ENCODE data around the gene SDHA. TPM values are rescaled to one million over a fixed set of nuclear protein-coding genes. Genes with fewer than 3 reads are reported as not detected.
A peak's percentile ranks its signal among the peaks of the same experiment; 100 is the strongest.

Gene SDHA
- total and polyA plus RNA-seq, 10 of the 15 experiments (the other 5 are each of a cell fraction or from before 2014, with no cell fraction given): 63.3 to 205 (median 104) TPM

DNA sequence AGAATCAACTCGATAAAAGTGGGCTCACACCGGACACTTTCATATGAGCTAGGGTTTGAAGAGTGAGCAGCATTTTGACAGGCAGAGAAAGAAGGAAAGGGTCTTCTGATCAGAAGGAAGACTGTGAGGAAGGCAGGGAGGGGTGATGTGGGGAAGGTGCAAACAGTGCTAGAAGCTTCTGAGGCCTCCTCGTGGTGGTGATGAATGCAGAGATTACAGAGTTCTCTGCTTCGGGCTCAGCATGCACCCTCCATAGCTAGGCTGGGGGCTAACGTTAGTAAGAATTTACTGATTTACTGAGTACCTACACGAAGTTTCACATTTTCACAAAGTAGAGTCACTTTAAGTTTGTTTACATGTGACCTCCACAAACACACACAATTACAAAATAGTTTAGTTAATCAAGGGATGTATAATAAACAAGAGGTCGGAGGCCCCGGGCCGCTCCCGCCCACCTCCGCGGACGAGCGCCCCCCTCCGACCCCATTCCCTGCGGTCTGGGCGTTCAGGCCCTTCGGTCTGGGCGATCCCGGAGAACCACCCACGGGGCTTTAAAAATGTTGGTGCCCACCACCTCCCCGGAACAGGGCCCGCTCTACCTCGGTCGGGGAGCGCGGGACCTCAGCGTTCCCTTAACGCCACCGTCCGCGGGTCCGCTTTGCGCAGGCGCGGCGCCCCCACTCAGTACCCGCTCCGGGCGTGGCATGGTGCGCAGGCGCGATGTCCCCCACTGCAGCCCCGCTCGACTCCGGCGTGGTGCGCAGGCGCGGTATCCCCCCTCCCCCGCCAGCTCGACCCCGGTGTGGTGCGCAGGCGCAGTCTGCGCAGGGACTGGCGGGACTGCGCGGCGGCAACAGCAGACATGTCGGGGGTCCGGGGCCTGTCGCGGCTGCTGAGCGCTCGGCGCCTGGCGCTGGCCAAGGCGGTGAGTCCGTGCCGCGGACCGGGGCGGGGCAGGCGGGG, at the start of gene SDHA, which contains the start of gene CCDC127 (continued):
- TF ChIP-seq, protein P1, sequence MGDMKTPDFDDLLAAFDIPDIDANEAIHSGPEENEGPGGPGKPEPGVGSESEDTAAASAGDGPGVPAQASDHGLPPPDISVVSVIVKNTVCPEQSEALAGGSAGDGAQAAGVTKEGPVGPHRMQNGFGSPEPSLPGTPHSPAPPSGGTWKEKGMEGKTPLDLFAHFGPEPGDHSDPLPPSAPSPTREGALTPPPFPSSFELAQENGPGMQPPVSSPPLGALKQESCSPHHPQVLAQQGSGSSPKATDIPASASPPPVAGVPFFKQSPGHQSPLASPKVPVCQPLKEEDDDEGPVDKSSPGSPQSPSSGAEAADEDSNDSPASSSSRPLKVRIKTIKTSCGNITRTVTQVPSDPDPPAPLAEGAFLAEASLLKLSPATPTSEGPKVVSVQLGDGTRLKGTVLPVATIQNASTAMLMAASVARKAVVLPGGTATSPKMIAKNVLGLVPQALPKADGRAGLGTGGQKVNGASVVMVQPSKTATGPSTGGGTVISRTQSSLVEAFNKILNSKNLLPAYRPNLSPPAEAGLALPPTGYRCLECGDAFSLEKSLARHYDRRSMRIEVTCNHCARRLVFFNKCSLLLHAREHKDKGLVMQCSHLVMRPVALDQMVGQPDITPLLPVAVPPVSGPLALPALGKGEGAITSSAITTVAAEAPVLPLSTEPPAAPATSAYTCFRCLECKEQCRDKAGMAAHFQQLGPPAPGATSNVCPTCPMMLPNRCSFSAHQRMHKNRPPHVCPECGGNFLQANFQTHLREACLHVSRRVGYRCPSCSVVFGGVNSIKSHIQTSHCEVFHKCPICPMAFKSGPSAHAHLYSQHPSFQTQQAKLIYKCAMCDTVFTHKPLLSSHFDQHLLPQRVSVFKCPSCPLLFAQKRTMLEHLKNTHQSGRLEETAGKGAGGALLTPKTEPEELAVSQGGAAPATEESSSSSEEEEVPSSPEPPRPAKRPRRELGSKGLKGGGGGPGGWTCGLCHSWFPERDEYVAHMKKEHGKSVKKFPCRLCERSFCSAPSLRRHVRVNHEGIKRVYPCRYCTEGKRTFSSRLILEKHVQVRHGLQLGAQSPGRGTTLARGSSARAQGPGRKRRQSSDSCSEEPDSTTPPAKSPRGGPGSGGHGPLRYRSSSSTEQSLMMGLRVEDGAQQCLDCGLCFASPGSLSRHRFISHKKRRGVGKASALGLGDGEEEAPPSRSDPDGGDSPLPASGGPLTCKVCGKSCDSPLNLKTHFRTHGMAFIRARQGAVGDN (IDR thresholded peaks at IDR 0.05): peak; percentile 73
- TF ChIP-seq, protein P2, sequence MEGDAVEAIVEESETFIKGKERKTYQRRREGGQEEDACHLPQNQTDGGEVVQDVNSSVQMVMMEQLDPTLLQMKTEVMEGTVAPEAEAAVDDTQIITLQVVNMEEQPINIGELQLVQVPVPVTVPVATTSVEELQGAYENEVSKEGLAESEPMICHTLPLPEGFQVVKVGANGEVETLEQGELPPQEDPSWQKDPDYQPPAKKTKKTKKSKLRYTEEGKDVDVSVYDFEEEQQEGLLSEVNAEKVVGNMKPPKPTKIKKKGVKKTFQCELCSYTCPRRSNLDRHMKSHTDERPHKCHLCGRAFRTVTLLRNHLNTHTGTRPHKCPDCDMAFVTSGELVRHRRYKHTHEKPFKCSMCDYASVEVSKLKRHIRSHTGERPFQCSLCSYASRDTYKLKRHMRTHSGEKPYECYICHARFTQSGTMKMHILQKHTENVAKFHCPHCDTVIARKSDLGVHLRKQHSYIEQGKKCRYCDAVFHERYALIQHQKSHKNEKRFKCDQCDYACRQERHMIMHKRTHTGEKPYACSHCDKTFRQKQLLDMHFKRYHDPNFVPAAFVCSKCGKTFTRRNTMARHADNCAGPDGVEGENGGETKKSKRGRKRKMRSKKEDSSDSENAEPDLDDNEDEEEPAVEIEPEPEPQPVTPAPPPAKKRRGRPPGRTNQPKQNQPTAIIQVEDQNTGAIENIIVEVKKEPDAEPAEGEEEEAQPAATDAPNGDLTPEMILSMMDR (IDR thresholded peaks at IDR 0.05 in 2 of 3, conservative IDR thresholded peaks at IDR 0.05 in 1 of 3; ENCODE audit: control insufficient read depth in 2 of 3, extremely low read depth in 1 of 3, insufficient read depth in 1 of 3, low read depth in 3 of 3, low read length in 3 of 3): peak; percentile 30 to 39 (median 34); a peak in 5 of 6 replicates
- TF ChIP-seq BHLHE40 (IDR thresholded peaks at IDR 0.05; ENCODE audit: borderline replicate concordance in 1 of 2, low read depth in 2 of 2, low read length in 1 of 2) (peak in 1 of 2 experiments; percentile 38; a peak in 2 of 4 replicates), NBN (IDR thresholded peaks at IDR 0.05) (peak; percentile 41; the same call in 1 of the 2 replicates), NRF1 (conservative IDR thresholded peaks at IDR 0.05; ENCODE audit: low read depth, low read length) (peak; percentile 96), SMARCA5 (IDR thresholded peaks at IDR 0.05) (peak; percentile 59; the same call in 1 of the 2 replicates), POLR2A (IDR thresholded peaks at IDR 0.05; ENCODE audit: low read depth, low read length) (peak; percentile 87), SMAD5 (IDR thresholded peaks at IDR 0.05; ENCODE audit: low read depth) (peak; percentile 36; the same call in 1 of the 2 replicates), BACH1 (IDR thresholded peaks at IDR 0.05; ENCODE audit: borderline replicate concordance) (peak; percentile 77)

Data from GM12878 (cell line).